HUES6 (cell line): ENCODE data around the gene PATJ.

Source experiments
- H3K27ac ChIP-seq: 2 replicates; pipeline ENCODE4 v1.7.0; 2013; ENCODE audit warnings: low read depth, mild to moderate bottlenecking, low read length, inconsistent platforms
- H3K27me3 ChIP-seq: 2 replicates; pipeline ENCODE4 v1.6.1; 2013; ENCODE audit warnings: low read length; ENCODE audit not compliant: control insufficient read depth, insufficient read depth
- H3K36me3 ChIP-seq: 2 replicates; pipeline ENCODE4 v1.6.1; 2013; ENCODE audit warnings: low read length; ENCODE audit not compliant: control insufficient read depth, insufficient read depth
- H3K4me1 ChIP-seq: 2 replicates; pipeline ENCODE4 v1.6.1; 2013; ENCODE audit warnings: low read length; ENCODE audit not compliant: control insufficient read depth, insufficient read depth
- H3K4me3 ChIP-seq: 2 replicates; pipeline ENCODE4 v1.5.1; 2013; ENCODE audit warnings: low read depth, low read length
- H3K9ac ChIP-seq: one replicate; pipeline ENCODE4 v1.6.1; 2013; ENCODE audit warnings: mild to moderate bottlenecking, low read length
- H3K9me3 ChIP-seq: 2 replicates; pipeline ENCODE4 v1.6.1; 2013; ENCODE audit warnings: low read depth, low read length; ENCODE audit not compliant: control insufficient read depth, insufficient read depth

The PATJ gene

GRCh38 chr1:61950418-61950817 lies 208.1 kb downstream of the PATJ start:
- Histone ChIP-seq H3K9ac (peak overlapping the region; percentile 17), H3K4me1 (peaks cover 34% of the 10 kb centered on the region), H3K9me3 (no peaks in the 10 kb centered on the region), H3K27me3 (no peaks in the 10 kb centered on the region), H3K27ac (peak overlapping the region; percentile 91), H3K36me3 (no peaks in the 10 kb centered on the region), H3K4me3 (no peak overlapping the region)

GRCh38 chr1:61951731-61952580 lies 209.7 kb downstream of the PATJ start:
- Histone ChIP-seq H3K9me3 (no peaks in the 10 kb centered on the region), H3K4me3 (peak overlapping the region; percentile 9; the same call in 1 of the 2 replicates), H3K9ac (peak overlapping the region; percentile 27), H3K36me3 (no peaks in the 10 kb centered on the region), H3K27me3 (no peaks in the 10 kb centered on the region), H3K4me1 (peaks cover 46% of the 10 kb centered on the region), H3K27ac (peak overlapping the region; percentile 91)

GRCh38 chr1:61952675-61953074 lies 210.4 kb downstream of the PATJ start:
- Histone ChIP-seq H3K9me3 (no peaks in the 10 kb centered on the region), H3K9ac (no peak overlapping the region), H3K4me3 (no peak overlapping the region), H3K4me1 (peaks cover 49% of the 10 kb centered on the region), H3K36me3 (no peaks in the 10 kb centered on the region), H3K27me3 (no peaks in the 10 kb centered on the region), H3K27ac (no peak overlapping the region; the same call in 1 of the 2 replicates)

GRCh38 chr1:61953076-61953789 lies 211.0 kb downstream of the PATJ start:
- Histone ChIP-seq H3K4me1 (peaks cover 49% of the 10 kb centered on the region), H3K9me3 (no peaks in the 10 kb centered on the region), H3K9ac (no peak overlapping the region), H3K27ac (no peak overlapping the region), H3K4me3 (no peak overlapping the region), H3K27me3 (no peaks in the 10 kb centered on the region), H3K36me3 (no peaks in the 10 kb centered on the region)

- H3K9ac ChIP-seq: no peak overlapping the region
- H3K4me1 ChIP-seq: peaks cover 49% of the 10 kb centered on the region
- H3K27me3 ChIP-seq: no peaks in the 10 kb centered on the region
Observed at GRCh38 chr1:61953790-61954150, 211.5 kb downstream of the PATJ start.

GRCh38 chr1:61955261-61955660 lies 213.0 kb downstream of the PATJ start:
- H3K9me3 ChIP-seq: no peaks in the 10 kb centered on the region
- peaks cover 48% of the 10 kb centered on the region for H3K4me1 ChIP-seq
- no peaks in the 10 kb centered on the region for H3K36me3 ChIP-seq
- H3K27me3 ChIP-seq: no peaks in the 10 kb centered on the region
- no peak overlapping the region for H3K9ac ChIP-seq
- H3K27ac ChIP-seq: no peak overlapping the region
- H3K4me3 ChIP-seq: no peak overlapping the region

More at GRCh38 chr1:61953790-61954150, 211.5 kb downstream of the PATJ start:
- Histone ChIP-seq H3K27ac (no peak overlapping the region), H3K36me3 (no peaks in the 10 kb centered on the region), H3K4me3 (no peak overlapping the region), H3K9me3 (no peaks in the 10 kb centered on the region)

GRCh38 chr1:61956016-61956645 lies 213.9 kb downstream of the PATJ start:
- Histone ChIP-seq H3K9ac (no peak overlapping the region), H3K9me3 (no peaks in the 10 kb centered on the region), H3K27ac (0 out of 2 replicates have a peak overlapping the region, but pooled peaks have one; percentile 43), H3K27me3 (no peaks in the 10 kb centered on the region), H3K4me1 (peaks cover 39% of the 10 kb centered on the region), H3K4me3 (no peak overlapping the region), H3K36me3 (0 out of 2 replicates have a peak, but pooled peaks cover 3% of the 10 kb centered on the region)

- 0 out of 2 replicates have a peak overlapping the region, but pooled peaks have one; percentile 43 for H3K27ac ChIP-seq
- no peak overlapping the region for H3K4me3 ChIP-seq
- no peak overlapping the region for H3K9ac ChIP-seq
Observed at GRCh38 chr1:61956784-61957183, 214.5 kb downstream of the PATJ start.

GRCh38 chr1:61961009-61961408 lies 218.7 kb downstream of the PATJ start:
- no peak overlapping the region for H3K4me3 ChIP-seq
- 0 out of 2 replicates have a peak, but pooled peaks cover 3% of the 10 kb centered on the region for H3K36me3 ChIP-seq
- no peaks in the 10 kb centered on the region for H3K27me3 ChIP-seq

More at GRCh38 chr1:61956784-61957183, 214.5 kb downstream of the PATJ start:
- no peaks in the 10 kb centered on the region for H3K27me3 ChIP-seq
- H3K9me3 ChIP-seq: no peaks in the 10 kb centered on the region
- peaks cover 33% of the 10 kb centered on the region for H3K4me1 ChIP-seq
- 0 out of 2 replicates have a peak, but pooled peaks cover 3% of the 10 kb centered on the region for H3K36me3 ChIP-seq

GRCh38 chr1:61962631-61963030 lies 220.4 kb downstream of the PATJ start:
- Histone ChIP-seq H3K4me1 (peaks cover 9% of the 10 kb centered on the region; the same call in 1 of the 2 replicates), H3K9ac (no peak overlapping the region), H3K9me3 (no peaks in the 10 kb centered on the region), H3K27ac (no peak overlapping the region), H3K36me3 (0 out of 2 replicates have a peak, but pooled peaks cover 3% of the 10 kb centered on the region), H3K4me3 (no peak overlapping the region), H3K27me3 (no peaks in the 10 kb centered on the region)

More at GRCh38 chr1:61961009-61961408, 218.7 kb downstream of the PATJ start:
- H3K9me3 ChIP-seq: no peaks in the 10 kb centered on the region
- no peak overlapping the region for H3K9ac ChIP-seq
- peaks cover 12% of the 10 kb centered on the region for H3K4me1 ChIP-seq
- no peak overlapping the region for H3K27ac ChIP-seq
